B cell (primary cell): ENCODE measurements around the gene KAZN. TPM values are rescaled to one million over a fixed set of nuclear protein-coding genes. Genes with fewer than 3 reads are reported as not detected.

Experiments used
- ATAC-seq: fragments of 200-7000 bp; cut with Tn5 transposase; one replicate; pipeline ENCODE4 v1.10.0; 2021; ENCODE audit warnings: low read depth, mild to moderate bottlenecking, moderate number of reproducible peaks, moderate library complexity
- CTCF ChIA-PET: fragments of 350-600 bp; sonication (Branson Sonifier 250); formaldehyde crosslinking; loops from one replicate; lab custom pipeline; 2021; ENCODE audit warnings: antibody characterized with exemption, inconsistent platforms; lab: Charles Lee
- POLR2A ChIA-PET: fragments of 350-600 bp; sonication (Branson Sonifier 250); formaldehyde crosslinking; loops from one replicate; lab custom pipeline; 2021; ENCODE audit warnings: antibody characterized with exemption; lab: Charles Lee
- DNase-seq: peaks from one replicate; pipeline ENCODE4 v3.0.0; 2013
- H2AFZ ChIP-seq: 2 replicates; pipeline ENCODE4 v1.6.1; 2012; ENCODE audit warnings: mild to moderate bottlenecking, low read depth, low read length; ENCODE audit not compliant: insufficient read depth, poor library complexity, severe bottlenecking
- H3K27ac ChIP-seq, 2 donors: 1 replicate in 1 of 2; 2 replicates in 1 of 2; pipeline ENCODE4 v1.5.1; 2012 to 2013; ENCODE audit warnings: low read length in 2 of 2, mild to moderate bottlenecking in 2 of 2, moderate library complexity in 1 of 2
- H3K27me3 ChIP-seq, 4 experiments: fragments of 200-600 bp in 1 of 4; sonication (generic) in 1 of 4; replicated peaks in 1 of 4; 1 replicate in 2 of 4; 2 replicates in 2 of 4; pipeline versions ENCODE4 v1.6.1 to v1.7.0; 2013 to 2016; ENCODE audit warnings: low read length in 3 of 4, mild to moderate bottlenecking in 2 of 4, mixed read lengths in 1 of 4, moderate library complexity in 1 of 4; ENCODE audit not compliant: insufficient read depth in 4 of 4, control insufficient read depth in 3 of 4; ENCODE audit errors: control extremely low read depth in 1 of 4
- H3K36me3 ChIP-seq, 2 experiments: replicated peaks in 1 of 2; 1 replicate in 1 of 2; 2 replicates in 1 of 2; pipeline versions ENCODE4 v1.6.1 to v1.7.1; 2013; ENCODE audit warnings: low read length in 1 of 2; ENCODE audit not compliant: insufficient read depth in 2 of 2, control insufficient read depth in 1 of 2; ENCODE audit errors: control extremely low read depth in 1 of 2, extremely low read depth in 1 of 2
- H3K4me1 ChIP-seq, 2 donors: fragments of 200-600 bp in 1 of 2; sonication (generic) in 1 of 2; 1 replicate in 1 of 2; 2 replicates in 1 of 2; pipeline versions ENCODE4 v1.5.1 to v1.6.1; 2013 to 2017; ENCODE audit warnings: low read length in 2 of 2; ENCODE audit not compliant: control insufficient read depth in 2 of 2, insufficient read depth in 2 of 2
- H3K4me2 ChIP-seq: replicated peaks from 2 replicates; pipeline ENCODE3; 2012; ENCODE audit warnings: mild to moderate bottlenecking, low read depth, low read length; ENCODE audit not compliant: poor library complexity, severe bottlenecking
- H3K4me3 ChIP-seq, 5 experiments: fragments of 200-600 bp in 1 of 5; sonication (generic) in 1 of 5; 1 replicate in 3 of 5; 2 replicates in 2 of 5; pipeline versions ENCODE4 v1.5.1 to v1.7.0; 2011 to 2016; ENCODE audit warnings: low read length in 4 of 5, mild to moderate bottlenecking in 4 of 5, low read depth in 2 of 5, control low read depth in 1 of 5, moderate library complexity in 1 of 5; ENCODE audit not compliant: insufficient read depth in 1 of 5; ENCODE audit errors: control extremely low read depth in 1 of 5, extremely low read depth in 1 of 5
- H3K79me2 ChIP-seq: fragments of 200-600 bp; sonication (generic); one replicate; pipeline ENCODE4 v1.6.0; 2016; ENCODE audit warnings: low read length; ENCODE audit not compliant: control insufficient read depth, insufficient read depth
- H3K9ac ChIP-seq: fragments of 200-600 bp; sonication (generic); 2 replicates; pipeline ENCODE4 v1.6.1; 2017; ENCODE audit warnings: mild to moderate bottlenecking, low read length, moderate library complexity
- H3K9me3 ChIP-seq, 3 donors: one replicate each; pipeline versions ENCODE4 v1.6.1 to v1.7.1; 2013; ENCODE audit warnings: low read length in 2 of 3; ENCODE audit not compliant: control insufficient read depth in 2 of 3, insufficient read depth in 1 of 3; ENCODE audit errors: control extremely low read depth in 1 of 3
- H4K20me1 ChIP-seq: 2 replicates; pipeline ENCODE4 v1.6.0; 2012; ENCODE audit warnings: mild to moderate bottlenecking, low read length; ENCODE audit not compliant: insufficient read depth, control insufficient read depth, poor library complexity, severe bottlenecking
- H3K27ac Mint-ChIP-seq: one replicate; pipeline ENCODE4 v1.8.0; 2021; ENCODE audit warnings: mixed read lengths
- H3K27me3 Mint-ChIP-seq: one replicate; pipeline ENCODE4 v1.8.0; 2021; ENCODE audit warnings: mixed read lengths
- H3K4me1 Mint-ChIP-seq: one replicate; pipeline ENCODE4 v1.8.0; 2021; ENCODE audit warnings: mixed read lengths
- H3K4me3 Mint-ChIP-seq: one replicate; pipeline ENCODE4 v1.8.0; 2021; ENCODE audit warnings: mixed read lengths
- H3K9me3 Mint-ChIP-seq: one replicate; pipeline ENCODE4 v1.8.0; 2022; ENCODE audit warnings: mixed read lengths; ENCODE audit not compliant: insufficient read depth
- CTCF ChIP-seq: fragments of 200-600 bp; IDR thresholded peaks from one replicate; pipeline ENCODE4 v1.8.0; 2022; ENCODE audit warnings: antibody characterized with exemption, mild to moderate bottlenecking
- EZH2 ChIP-seq: IDR thresholded peaks from 2 replicates; pipeline ENCODE4 v1.6.1; 2012; ENCODE audit warnings: borderline replicate concordance, low read depth, mild to moderate bottlenecking, moderate library complexity, low read length; ENCODE audit not compliant: insufficient read depth, poor library complexity, severe bottlenecking
- WGBS: methylation state at CpG from one replicate; pipeline ENCODE4 v1.1.5; 2013; ENCODE audit warnings: missing lambda C conversion rate; ENCODE audit not compliant: insufficient coverage; 5-methylcytosine and 5-hydroxymethylcytosine counted together
- intact Hi-C: fragments of 100-400 bp; cut with micrococcal nuclease; formaldehyde crosslinking; loops from one replicate; pipeline ENCODE4 v1.10.0; 2022
- polyA plus RNA-seq: library from polyadenylated mRNA; depleted of rRNA; stranded (reverse); fragments of >200 nt; gene quantifications from 2 replicates; pipeline ENCODE4 v1.2.3, GENCODE V29; 2012
- total RNA-seq, 2 donors: library from RNA; stranded (reverse); fragments of 120-200 nt in 1 of 2; gene quantifications; 1 replicate in 1 of 2; 2 replicates in 1 of 2; pipeline versions ENCODE4 v1.2.3 to v1.2.4, GENCODE V29; 2013 to 2022

Gene KAZN
- total and polyA plus RNA-seq, 2 donors (not counting 1 experiment from before 2014, with no cell fraction given), result 0.13 to 0.39 TPM

GRCh38 chr1:14626869-14627607 is 28.6 kb downstream of the KAZN start:
- H3K4me3 Mint-ChIP-seq, result no peak overlapping the region

More at GRCh38 chr1:14626869-14627607, 28.6 kb downstream of the KAZN start:
- intact Hi-C loops, result no loop called here
- H3K27me3 ChIP-seq, result no peaks in the 10 kb centered on the region
- no peak for ATAC-seq
- H3K4me1 Mint-ChIP-seq, result no peaks in the 10 kb centered on the region
- H3K79me2 ChIP-seq, result no peaks in the 10 kb centered on the region
- no peak overlapping the region for H3K4me3 ChIP-seq
- no peak for DNase-seq
- H3K27ac Mint-ChIP-seq, result no peak overlapping the region
- no peaks in the 10 kb centered on the region for H3K36me3 ChIP-seq
- H4K20me1 ChIP-seq, result no peaks in the 10 kb centered on the region
- no peak overlapping the region for H2AFZ ChIP-seq
- CTCF ChIA-PET, result no interaction called here
- POLR2A ChIA-PET, result no interaction called here
- WGBS, result 83% methylated on average over 8 of the region's 11 CpGs
- H3K9me3 ChIP-seq, result no peaks in the 10 kb centered on the region
- no peaks in the 10 kb centered on the region for H3K4me1 ChIP-seq
- H3K9ac ChIP-seq, result no peak overlapping the region
- H3K4me2 ChIP-seq, result no peak overlapping the region
- H3K27me3 Mint-ChIP-seq, result peaks cover 7% of the 10 kb centered on the region
- H3K9me3 Mint-ChIP-seq, result peaks cover 4% of the 10 kb centered on the region
- H3K27ac ChIP-seq, result no peak overlapping the region
- TF ChIP-seq CTCF, result no peak
- no peak for TF ChIP-seq EZH2
